Measurements from ENCODE around the gene TMEM259. TPM values are rescaled to one million over a fixed set of nuclear protein-coding genes. Genes with fewer than 3 reads are reported as not detected.

TMEM259 gene
- total RNA-seq, 1 experiment from 2014 or later: 155 TPM

- DNase-seq: peak in 1 of 2 experiments; percentile 43
Observed at GRCh38 chr19:1057176-1057855, 36.4 kb upstream of the TMEM259 start.

GRCh38 chr19:1055886-1056620 is 35.1 kb upstream of the TMEM259 start:
- TF ChIP-seq EZH2 (IDR thresholded peaks at IDR 0.05; ENCODE audit: low read depth) (no peak), CTCF (conservative IDR thresholded peaks at IDR 0.05) (no peak)
- H3F3A ChIP-seq (ENCODE audit: insufficient read depth, low read depth): peaks cover 11% of the 10 kb centered on the region; the same call in 1 of the 2 replicates
- no peaks in the 10 kb centered on the region for H3K36me3 ChIP-seq (ENCODE audit: low read depth)
- H3K4me3 ChIP-seq: no peak overlapping the region
- no peaks in the 10 kb centered on the region for H3K27me3 ChIP-seq (ENCODE audit: insufficient read depth, low read depth)
- DNase-seq: no peak
- no peak overlapping the region for H3K4me2 ChIP-seq
- H3K9me3 ChIP-seq (ENCODE audit: insufficient read depth, low read depth): no peaks in the 10 kb centered on the region
- no peak overlapping the region for H2AFZ ChIP-seq
- POLR2A ChIA-PET (ENCODE audit: unreplicated experiment): no interaction called here
- intact Hi-C loops (cut with micrococcal nuclease; ENCODE audit: unreplicated experiment): no loop called here
- no peaks in the 10 kb centered on the region for H3K79me2 ChIP-seq (ENCODE audit: low read depth)
- H3K9me2 ChIP-seq (ENCODE audit: insufficient read depth): no peaks in the 10 kb centered on the region
- CTCF ChIA-PET: no interaction called here
- H3K27ac ChIP-seq: no peak overlapping the region
- no peaks in the 10 kb centered on the region for H4K20me1 ChIP-seq (ENCODE audit: insufficient read depth)
- BruUV-seq (replicated peaks): no TSS peak
- H3K4me1 ChIP-seq (replicated peaks; ENCODE audit: insufficient read depth): no peaks in the 10 kb centered on the region

More at GRCh38 chr19:1057176-1057855, 36.4 kb upstream of the TMEM259 start:
- Histone ChIP-seq H3K4me3 (no peak overlapping the region), H3F3A (ENCODE audit: insufficient read depth, low read depth) (peaks cover 5% of the 10 kb centered on the region; the same call in 1 of the 2 replicates), H2AFZ (no peak overlapping the region), H3K9me2 (ENCODE audit: insufficient read depth) (no peaks in the 10 kb centered on the region), H4K20me1 (ENCODE audit: insufficient read depth) (no peaks in the 10 kb centered on the region), H3K4me2 (no peak overlapping the region), H3K79me2 (ENCODE audit: low read depth) (no peaks in the 10 kb centered on the region), H3K27me3 (ENCODE audit: insufficient read depth, low read depth) (no peaks in the 10 kb centered on the region), H3K36me3 (ENCODE audit: low read depth) (no peaks in the 10 kb centered on the region), H3K9me3 (ENCODE audit: insufficient read depth, low read depth) (no peaks in the 10 kb centered on the region), H3K27ac (no peak overlapping the region), H3K4me1 (replicated peaks; ENCODE audit: insufficient read depth) (no peaks in the 10 kb centered on the region)
- CTCF ChIA-PET: interaction anchor here (0.5 kb wide), 1 partner anchor 48 kb away, joined by 3 read pairs; no protein-coding TSS in a partner anchor
- POLR2A ChIA-PET (ENCODE audit: unreplicated experiment): interaction anchor here (0.7 kb wide), 1 partner anchor 20 kb away, joined by 14 read pairs; no protein-coding TSS in a partner anchor
- intact Hi-C loops (cut with micrococcal nuclease; ENCODE audit: unreplicated experiment): no loop called here
- BruUV-seq (replicated peaks): no TSS peak
- TF ChIP-seq CTCF (conservative IDR thresholded peaks at IDR 0.05): peak; percentile 61
- TF ChIP-seq EZH2 (IDR thresholded peaks at IDR 0.05; ENCODE audit: low read depth): no peak

GRCh38 chr19:1055028-1055425 is 34.1 kb upstream of the TMEM259 start:
- intact Hi-C loops (cut with micrococcal nuclease; ENCODE audit: unreplicated experiment): no loop called here
- no peak for DNase-seq
- H3K4me2 ChIP-seq: no peak overlapping the region
- no peaks in the 10 kb centered on the region for H3K9me2 ChIP-seq (ENCODE audit: insufficient read depth)
- ChIA-PET CTCF (no interaction called here), POLR2A (ENCODE audit: unreplicated experiment) (no interaction called here)
- H3K27ac ChIP-seq: no peak overlapping the region
- BruUV-seq (replicated peaks): no TSS peak
- TF ChIP-seq EZH2 (IDR thresholded peaks at IDR 0.05; ENCODE audit: low read depth) (no peak), CTCF (conservative IDR thresholded peaks at IDR 0.05) (no peak)
- no peak overlapping the region for H2AFZ ChIP-seq
- H3K9me3 ChIP-seq (ENCODE audit: insufficient read depth, low read depth): no peaks in the 10 kb centered on the region
- no peaks in the 10 kb centered on the region for H4K20me1 ChIP-seq (ENCODE audit: insufficient read depth)
- H3K36me3 ChIP-seq (ENCODE audit: low read depth): no peaks in the 10 kb centered on the region
- H3K4me3 ChIP-seq: no peak overlapping the region
- peaks cover 16% of the 10 kb centered on the region; the same call in 1 of the 2 replicates for H3F3A ChIP-seq (ENCODE audit: insufficient read depth, low read depth)
- H3K79me2 ChIP-seq (ENCODE audit: low read depth): no peaks in the 10 kb centered on the region
- no peaks in the 10 kb centered on the region for H3K4me1 ChIP-seq (replicated peaks; ENCODE audit: insufficient read depth)
- H3K27me3 ChIP-seq (ENCODE audit: insufficient read depth, low read depth): no peaks in the 10 kb centered on the region
